ENCODE results near the gene EEF2. TPM values are rescaled to one million over a fixed set of nuclear protein-coding genes. Genes with fewer than 3 reads are reported as not detected.
A peak's percentile ranks its signal among the peaks of the same experiment; 100 is the strongest.

Gene EEF2
- total RNA-seq, result 2,930 TPM

DNA sequence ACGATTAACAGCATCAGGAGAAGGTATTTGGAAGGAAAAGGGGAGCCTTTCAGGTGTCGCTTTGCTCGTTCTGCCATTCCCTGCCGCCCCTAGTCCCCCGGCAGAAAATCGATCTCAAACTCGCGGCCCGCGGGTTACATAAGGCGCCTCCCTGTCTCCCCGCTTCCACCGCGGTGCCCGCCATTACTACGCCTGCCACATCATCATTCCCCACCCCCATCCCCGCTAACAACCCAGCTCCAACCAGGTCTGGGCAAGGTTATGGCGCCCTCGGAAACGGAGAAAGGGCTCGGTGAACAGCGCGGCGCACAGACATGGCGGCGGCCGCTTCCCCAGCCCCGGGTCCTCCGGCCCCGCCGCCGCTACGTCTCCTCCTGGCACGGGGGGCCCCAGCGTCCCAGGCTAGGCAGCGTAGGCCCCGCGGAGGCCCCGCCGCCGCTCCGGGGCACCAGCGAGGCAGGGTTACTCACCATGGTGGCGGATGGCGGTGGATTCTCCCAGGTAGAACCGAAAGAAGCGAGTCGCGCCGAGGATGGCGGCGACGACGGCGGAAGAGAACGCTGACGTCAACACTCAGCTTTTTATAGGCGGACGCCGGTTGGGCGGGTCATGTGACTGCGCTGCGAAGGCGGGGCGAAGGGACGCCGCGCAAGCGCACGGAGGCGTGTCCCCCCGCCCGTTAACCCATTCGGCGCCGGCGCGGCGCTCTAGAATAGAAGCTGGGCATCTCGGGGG, at the start of gene EEF2:
TSS of gene EEF2 (minus strand) at position 556 of the 735 bp plus-strand sequence. CDS start at position 473, 83 bp downstream.
- DNase-seq, result peak; percentile 97

- DNase-seq, result no peak
These were observed 49.1 kb upstream of the EEF2 start for GRCh38 chr19:4034048-4035017.

DNA sequence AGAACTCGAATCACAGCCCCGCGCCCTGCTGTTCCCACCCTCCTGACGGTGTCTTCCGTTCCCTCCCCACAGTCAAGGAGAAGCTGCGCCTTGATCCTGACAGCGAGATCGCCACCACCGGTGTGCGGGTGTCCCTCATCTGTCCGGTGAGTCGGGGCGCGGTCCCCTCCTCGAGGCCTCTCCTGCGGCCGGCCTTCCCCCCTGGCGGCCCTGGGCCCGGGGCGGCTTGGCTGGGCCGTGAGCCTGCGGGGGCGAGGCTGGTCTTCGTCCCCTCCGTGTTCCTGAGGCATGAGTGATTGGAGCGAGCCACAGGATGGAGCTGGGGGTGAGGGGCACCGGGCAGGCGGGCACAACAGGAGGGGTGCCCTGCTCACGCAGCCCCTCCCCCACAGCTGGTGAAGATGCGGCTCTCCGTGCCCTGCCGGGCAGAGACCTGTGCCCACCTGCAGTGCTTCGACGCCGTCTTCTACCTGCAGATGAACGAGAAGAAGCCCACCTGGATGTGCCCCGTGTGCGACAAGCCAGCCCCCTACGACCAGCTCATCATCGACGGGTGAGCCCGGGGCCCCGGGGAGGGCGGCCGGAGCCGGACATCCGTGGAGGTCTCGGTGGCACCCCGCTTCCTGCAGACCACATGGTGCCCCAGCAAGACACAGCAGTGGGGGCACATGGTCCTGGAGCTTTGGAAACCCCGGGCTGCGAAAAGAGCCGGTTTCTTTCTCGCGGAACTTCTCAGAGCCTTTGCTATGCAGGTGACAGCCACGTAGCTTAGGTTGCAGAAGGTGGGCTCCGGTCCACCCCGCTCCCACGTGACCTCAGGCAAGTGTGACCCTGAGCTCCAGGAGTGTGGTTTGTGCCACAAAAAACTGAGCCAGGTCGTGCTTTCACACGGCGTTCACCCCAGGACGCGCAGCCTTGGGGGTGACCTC, 48.0 kb upstream of the EEF2 start:
- no peak for DNase-seq

- DNase-seq, result no peak
These were observed 47.2 kb upstream of the EEF2 start for GRCh38 chr19:4032436-4032835.

DNA sequence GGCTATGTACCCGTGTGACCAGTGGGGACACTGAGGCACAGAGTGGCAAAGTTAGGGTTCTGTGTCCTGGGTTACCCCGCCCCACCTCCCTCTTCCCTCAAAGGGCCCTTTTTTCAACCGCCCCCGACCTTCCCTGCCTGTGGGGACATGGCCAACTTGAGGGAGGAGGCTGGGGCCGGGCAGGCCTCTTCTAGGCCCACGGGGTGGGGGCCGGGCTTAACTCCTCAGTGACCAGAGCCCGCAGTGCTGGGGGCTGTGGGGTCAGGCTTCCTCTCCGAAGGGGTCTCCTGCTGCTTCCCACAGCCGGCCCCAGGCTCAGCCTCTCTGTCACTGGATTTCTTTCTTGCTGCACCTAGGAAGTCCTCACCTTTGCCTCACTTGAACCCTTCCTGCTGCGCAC, 46.2 kb upstream of the EEF2 start:
- no peak for DNase-seq

GRCh38 chr19:4030981-4031380, 45.7 kb upstream of the EEF2 start:
- DNase-seq, result no peak

DNA sequence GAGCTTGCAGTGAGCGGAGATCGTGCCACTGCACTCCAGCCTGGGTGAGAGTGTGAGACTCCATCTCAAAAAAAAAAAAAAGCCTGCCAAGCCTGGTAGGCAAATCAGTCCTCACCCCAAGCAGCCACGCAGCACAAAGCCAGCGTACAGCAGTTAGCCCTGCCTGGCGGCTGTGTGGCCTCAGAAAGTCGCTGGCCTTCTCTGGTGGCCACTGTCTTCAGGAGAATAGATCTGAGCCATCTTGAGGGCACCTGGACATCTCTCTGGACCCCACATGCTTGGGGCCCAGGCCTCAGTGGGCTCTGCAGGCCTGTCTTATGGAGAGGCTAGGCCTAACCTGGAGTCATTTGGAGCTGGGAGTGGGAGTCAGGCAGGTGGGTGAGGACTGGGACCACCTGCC, 45.3 kb upstream of the EEF2 start:
- no peak for DNase-seq

DNA sequence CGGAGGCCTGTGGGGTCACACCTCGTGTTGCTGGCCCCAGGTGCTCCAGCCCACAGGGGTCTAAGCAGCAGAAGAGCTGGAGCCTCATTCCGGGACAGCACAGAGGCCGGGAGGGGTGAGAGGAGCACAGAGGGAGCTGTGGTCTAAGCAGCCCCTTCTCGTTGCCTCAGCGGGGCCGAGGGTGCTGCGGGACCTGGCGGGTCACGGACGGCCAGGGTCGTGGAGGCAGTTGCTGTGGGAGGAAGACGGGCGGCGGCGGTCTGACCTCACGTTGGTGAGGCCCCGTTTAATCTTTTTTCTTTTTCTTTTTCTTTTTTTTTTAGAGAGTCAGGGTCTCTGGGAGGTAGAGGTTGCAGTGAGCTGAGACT, 44.0 kb upstream of the EEF2 start:
- no peak for DNase-seq

DNA sequence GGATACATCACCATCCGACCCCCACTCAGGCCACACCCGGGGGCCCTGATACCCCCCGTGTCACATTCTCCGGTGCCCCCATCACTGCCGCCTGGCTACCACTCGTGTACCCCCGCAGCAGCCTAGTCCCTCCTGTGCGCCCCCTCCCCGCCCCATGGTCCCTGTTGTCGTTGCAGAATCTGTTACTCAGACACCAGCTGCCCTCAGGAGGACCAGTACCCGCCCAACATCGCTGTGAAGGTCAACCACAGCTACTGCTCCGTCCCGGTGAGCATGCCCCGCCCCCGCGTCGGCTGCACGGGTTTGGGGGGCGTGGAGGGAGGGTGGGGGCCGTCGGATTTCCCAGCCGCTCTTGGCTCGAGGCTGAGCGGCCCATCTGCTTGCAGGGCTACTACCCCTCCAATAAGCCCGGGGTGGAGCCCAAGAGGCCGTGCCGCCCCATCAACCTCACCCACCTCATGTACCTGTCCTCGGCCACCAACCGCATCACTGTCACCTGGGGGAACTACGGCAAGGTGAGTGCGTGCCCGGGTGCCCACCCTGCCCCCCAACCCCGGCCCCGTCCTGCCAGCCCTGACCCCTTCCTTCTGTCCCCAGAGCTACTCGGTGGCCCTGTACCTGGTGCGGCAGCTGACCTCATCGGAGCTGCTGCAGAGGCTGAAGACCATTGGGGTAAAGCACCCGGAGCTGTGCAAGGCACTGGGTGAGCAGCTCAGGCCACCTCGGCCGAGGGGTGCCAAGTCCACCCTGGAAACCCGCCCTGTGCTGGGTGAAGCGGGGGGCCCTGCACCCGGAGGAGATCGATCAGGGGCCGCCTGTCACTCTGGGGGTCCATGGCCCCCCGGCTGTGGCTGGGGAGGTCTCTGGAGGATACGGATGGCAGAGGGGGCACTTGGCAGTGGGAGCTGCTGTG, 43.3 kb upstream of the EEF2 start:
- DNase-seq, result no peak

- no peak for DNase-seq
These were observed 41.9 kb upstream of the EEF2 start for GRCh38 chr19:4027146-4027545.

GRCh38 chr19:4025317-4025716, 40.1 kb upstream of the EEF2 start:
- DNase-seq, result no peak

- no peak for DNase-seq
These were observed 38.5 kb upstream of the EEF2 start for GRCh38 chr19:4023600-4024398.

DNA sequence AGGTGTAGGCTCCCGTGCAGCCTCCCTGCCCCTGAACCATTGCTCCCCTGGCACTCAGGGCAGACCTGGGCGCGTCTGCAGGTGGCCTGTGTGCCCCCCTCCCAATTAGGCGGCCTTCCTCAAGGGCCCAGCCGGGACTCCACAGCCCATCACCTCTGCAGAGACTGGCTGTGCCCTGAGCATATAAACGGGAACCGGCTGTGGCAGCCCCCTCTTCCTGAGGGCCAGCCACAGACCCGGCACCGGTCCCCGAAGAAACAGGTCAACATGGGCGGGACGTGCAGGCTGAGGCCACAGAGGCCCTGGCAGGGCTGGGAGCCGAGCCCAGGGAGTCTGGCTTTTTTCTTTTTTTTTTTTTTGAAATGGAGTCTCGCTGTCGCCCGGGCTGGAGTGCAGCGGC, 34.3 kb upstream of the EEF2 start:
- DNase-seq, result no peak

GRCh38 chr19:4018775-4019504, 33.7 kb upstream of the EEF2 start:
- no peak for DNase-seq

GRCh38 chr19:4018140-4018613, 32.9 kb upstream of the EEF2 start:
- no peak for DNase-seq

DNA sequence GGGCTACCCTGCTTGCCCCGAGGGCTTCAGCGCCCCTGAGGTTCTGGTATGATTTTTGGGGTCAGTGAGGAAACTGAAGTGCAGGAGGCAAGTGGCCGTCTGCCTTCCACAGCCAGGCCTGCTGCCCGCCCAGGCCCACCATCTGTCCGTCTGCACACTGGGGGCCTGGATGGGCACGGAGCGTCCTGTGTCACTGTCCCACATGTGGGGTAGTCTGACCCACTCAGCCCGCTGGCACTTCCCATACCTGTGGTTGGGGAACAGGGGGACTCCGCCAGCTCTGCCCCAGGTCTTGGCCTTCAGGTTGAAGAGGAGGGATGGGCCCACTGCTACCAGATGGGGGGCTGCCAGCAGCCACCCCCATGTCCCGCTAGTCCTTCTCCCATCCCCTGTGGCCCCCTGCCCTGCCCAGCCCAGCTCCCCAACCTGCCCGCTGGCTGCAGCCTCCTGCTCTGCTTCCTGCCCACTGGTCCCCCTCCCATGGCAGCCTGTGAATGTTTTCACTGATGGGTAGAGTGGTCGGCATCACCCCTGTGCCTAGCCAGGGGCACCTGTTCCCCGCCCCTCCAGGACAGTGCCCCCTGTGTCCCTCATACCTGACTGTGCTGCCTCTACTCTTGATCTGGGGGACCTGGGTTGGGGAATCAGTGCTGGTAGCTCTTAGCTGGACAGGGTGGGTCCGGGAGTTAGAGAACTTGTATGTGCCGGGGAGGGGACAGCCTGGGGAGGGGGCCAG, 31.8 kb upstream of the EEF2 start:
- DNase-seq, result no peak

GRCh38 chr19:4016486-4016885, 31.2 kb upstream of the EEF2 start:
- no peak for DNase-seq

DNA sequence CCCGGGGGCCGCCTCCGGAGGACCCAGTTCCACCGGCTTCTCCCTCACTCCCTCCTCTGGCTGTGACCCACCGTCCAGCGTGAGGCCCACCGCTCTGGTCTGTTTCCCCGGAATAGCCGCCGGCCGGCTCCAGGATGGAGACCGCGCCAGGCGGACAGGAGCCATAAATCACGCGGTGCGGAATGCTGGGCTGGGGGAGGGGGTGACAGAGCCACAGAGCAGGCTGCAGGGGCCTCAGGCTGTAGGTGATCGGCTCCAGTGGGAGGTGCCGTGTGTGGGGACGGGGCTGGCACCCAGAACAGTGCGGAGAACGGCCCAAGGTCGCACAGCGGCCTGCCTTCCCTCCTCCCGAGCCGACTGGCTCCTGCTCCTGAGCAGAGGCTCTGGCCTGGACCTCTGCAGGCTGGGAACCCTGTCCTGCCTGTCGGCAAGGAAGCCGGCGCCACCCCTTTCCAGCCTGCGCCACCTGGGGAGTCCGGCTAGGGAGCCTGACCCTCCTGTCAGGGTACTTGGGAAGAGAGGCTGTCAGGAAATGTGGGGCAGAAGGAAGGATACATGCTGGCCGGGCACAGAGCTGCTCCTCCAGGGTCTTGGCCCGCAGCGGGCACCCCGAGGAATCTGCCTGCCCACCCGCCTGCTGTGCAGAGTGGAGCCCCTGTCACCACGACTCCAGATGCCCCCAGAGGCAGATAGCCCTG, 30.6 kb upstream of the EEF2 start:
- no peak for DNase-seq

All from tongue (tissue), 2 donors.